Left renal cortex interstitium (tissue), 4 donors: ENCODE results near the gene IST1. TPM values are rescaled to one million over a fixed set of nuclear protein-coding genes. Genes with fewer than 3 reads are reported as not detected.

ENCODE experiments used
- DNase-seq, 4 donors: peaks; one replicate each; pipeline ENCODE4 v3.0.0-alpha.2; 2013; ENCODE audit warnings: low read depth in 4 of 4, low spot score in 2 of 4, missing footprints in 1 of 4
- polyA plus RNA-seq, 4 donors: library from polyadenylated mRNA; unstranded; fragments of 120-200 nt; gene quantifications; one replicate each; pipeline ENCODE4 v1.2.1, GENCODE V29; 2013; ENCODE audit not compliant: insufficient read length in 4 of 4

Gene IST1
- polyA plus RNA-seq, 4 donors, result 233 to 358 (median 292) TPM

GRCh38 chr16:71915350-71915749, 20.0 kb downstream of the IST1 start:
- DNase-seq, result no peak

- no peak for DNase-seq
Observed at GRCh38 chr16:71916397-71916920, 21.1 kb downstream of the IST1 start.

GRCh38 chr16:71917900-71918299, 22.6 kb downstream of the IST1 start:
- no peak for DNase-seq

- no peak for DNase-seq
Observed at GRCh38 chr16:71919035-71919434, 23.7 kb downstream of the IST1 start.

- no peak for DNase-seq
Observed at GRCh38 chr16:71920658-71921057, 25.3 kb downstream of the IST1 start.

- DNase-seq, result no peak
Observed at GRCh38 chr16:71923941-71924690, 28.8 kb downstream of the IST1 start.

- no peak for DNase-seq
Observed at GRCh38 chr16:71924710-71925109, 29.4 kb downstream of the IST1 start.

- no peak for DNase-seq
Observed at GRCh38 chr16:71927383-71927782, 32.1 kb downstream of the IST1 start.

- DNase-seq, result no peak
Observed at GRCh38 chr16:71927787-71928186, 32.5 kb downstream of the IST1 start.

- DNase-seq, result no peak
Observed at GRCh38 chr16:71929048-71929447, 33.7 kb downstream of the IST1 start.

GRCh38 chr16:71930013-71930563, 34.8 kb downstream of the IST1 start:
- DNase-seq, result no peak

GRCh38 chr16:71931001-71931400, 35.7 kb downstream of the IST1 start:
- no peak for DNase-seq

GRCh38 chr16:71931599-71931998, 36.3 kb downstream of the IST1 start:
- DNase-seq, result no peak

- DNase-seq, result no peak
Observed at GRCh38 chr16:71933017-71933416, 37.7 kb downstream of the IST1 start.

GRCh38 chr16:71933913-71934695, 38.8 kb downstream of the IST1 start:
- DNase-seq, result no peak

- no peak for DNase-seq
Observed at GRCh38 chr16:71937868-71938510, 42.7 kb downstream of the IST1 start.

- DNase-seq, result no peak
Observed at GRCh38 chr16:71943887-71944286, 48.6 kb downstream of the IST1 start.

GRCh38 chr16:71945616-71946015, 50.3 kb downstream of the IST1 start:
- DNase-seq, result no peak

- no peak for DNase-seq
Observed at GRCh38 chr16:71952825-71953224, 57.5 kb downstream of the IST1 start.

GRCh38 chr16:71954180-71954579, 58.8 kb downstream of the IST1 start:
- no peak for DNase-seq

- no peak for DNase-seq
Observed at GRCh38 chr16:71954699-71955195, 59.4 kb downstream of the IST1 start.
